ENCODE measurements around the gene CD80. TPM values are rescaled to one million over a fixed set of nuclear protein-coding genes. Genes with fewer than 3 reads are reported as not detected.
A peak's percentile ranks its signal among the peaks of the same experiment; 100 is the strongest.

Gene CD80
- total RNA-seq, 1 donor from 2014 or later = not detected

- H3K27me3 ChIP-seq (ENCODE audit: control insufficient read depth, insufficient read depth, low read length) = no peaks in the 10 kb centered on the region
- no peak for DNase-seq (ENCODE audit: low read depth)
- H3K36me3 ChIP-seq (ENCODE audit: control insufficient read depth, insufficient read depth, low read length) = no peaks in the 10 kb centered on the region
- no peak overlapping the region for H3K4me3 ChIP-seq (ENCODE audit: low read depth, low read length)
- TF ChIP-seq CTCF (IDR thresholded peaks at IDR 0.05; ENCODE audit: insufficient read depth, low read length, poor library complexity, severe bottlenecking) = no peak
These were observed 59.1 kb downstream of the CD80 start for GRCh38 chr3:119500265-119500664.

- DNase-seq (ENCODE audit: low read depth) = peak; percentile 88
- Histone ChIP-seq H3K4me3 (ENCODE audit: low read depth, low read length) (peak within 1 kb of the TSS; percentile 99), H3K27me3 (ENCODE audit: control insufficient read depth, insufficient read depth, low read length) (no peaks in the 10 kb centered on the region), H3K36me3 (ENCODE audit: control insufficient read depth, insufficient read depth, low read length) (no peaks in the 10 kb centered on the region)
- TF ChIP-seq CTCF (IDR thresholded peaks at IDR 0.05; ENCODE audit: insufficient read depth, low read length, poor library complexity, severe bottlenecking) = no peak
These were observed 61.0 kb downstream of the CD80 start, which contains the start of gene TIMMDC1 for GRCh38 chr3:119498186-119499011. Gene TIMMDC1 (plus strand): TSS chr3:119498547. CDS start chr3:119498734, 187 bp downstream.

GRCh38 chr3:119497820-119498185, 61.6 kb downstream of the CD80 start:
- H3K4me3 ChIP-seq (ENCODE audit: low read depth, low read length) = peak overlapping the region; percentile 99
- no peak for TF ChIP-seq CTCF (IDR thresholded peaks at IDR 0.05; ENCODE audit: insufficient read depth, low read length, poor library complexity, severe bottlenecking)
- no peaks in the 10 kb centered on the region for H3K36me3 ChIP-seq (ENCODE audit: control insufficient read depth, insufficient read depth, low read length)
- no peak for DNase-seq (ENCODE audit: low read depth)
- H3K27me3 ChIP-seq (ENCODE audit: control insufficient read depth, insufficient read depth, low read length) = no peaks in the 10 kb centered on the region

GRCh38 chr3:119494597-119494996, 64.8 kb downstream of the CD80 start:
- DNase-seq (ENCODE audit: low read depth) = no peak
- no peaks in the 10 kb centered on the region for H3K36me3 ChIP-seq (ENCODE audit: control insufficient read depth, insufficient read depth, low read length)
- TF ChIP-seq CTCF (IDR thresholded peaks at IDR 0.05; ENCODE audit: insufficient read depth, low read length, poor library complexity, severe bottlenecking) = no peak
- no peaks in the 10 kb centered on the region for H3K27me3 ChIP-seq (ENCODE audit: control insufficient read depth, insufficient read depth, low read length)
- H3K4me3 ChIP-seq (ENCODE audit: low read depth, low read length) = no peak overlapping the region

- no peaks in the 10 kb centered on the region for H3K36me3 ChIP-seq (ENCODE audit: control insufficient read depth, insufficient read depth, low read length)
- no peaks in the 10 kb centered on the region for H3K27me3 ChIP-seq (ENCODE audit: control insufficient read depth, insufficient read depth, low read length)
- TF ChIP-seq CTCF (IDR thresholded peaks at IDR 0.05; ENCODE audit: insufficient read depth, low read length, poor library complexity, severe bottlenecking) = no peak
- H3K4me3 ChIP-seq (ENCODE audit: low read depth, low read length) = no peak overlapping the region
- DNase-seq (ENCODE audit: low read depth) = no peak
These were observed 66.6 kb downstream of the CD80 start for GRCh38 chr3:119492810-119493209.

GRCh38 chr3:119492128-119492527, 67.3 kb downstream of the CD80 start:
- no peaks in the 10 kb centered on the region for H3K36me3 ChIP-seq (ENCODE audit: control insufficient read depth, insufficient read depth, low read length)
- no peaks in the 10 kb centered on the region for H3K27me3 ChIP-seq (ENCODE audit: control insufficient read depth, insufficient read depth, low read length)
- no peak for TF ChIP-seq CTCF (IDR thresholded peaks at IDR 0.05; ENCODE audit: insufficient read depth, low read length, poor library complexity, severe bottlenecking)
- no peak for DNase-seq (ENCODE audit: low read depth)
- H3K4me3 ChIP-seq (ENCODE audit: low read depth, low read length) = no peak overlapping the region

All from kidney epithelial cell (primary cell).